GM12873 (cell line): Measurements from ENCODE around the gene CNIH3.

Source experiments
- CTCF ChIP-seq: IDR thresholded peaks from 2 replicates; pipeline ENCODE4 v1.5.1; 2012; ENCODE audit warnings: low read depth, mild to moderate bottlenecking, moderate library complexity, low read length, control low read depth; ENCODE audit not compliant: insufficient read depth; ENCODE audit errors: missing control alignments

Gene CNIH3

GRCh38 chr1:224730965-224731364 is 114.8 kb downstream of the CNIH3 start:
- TF ChIP-seq CTCF, result no peak

- no peak for TF ChIP-seq CTCF
Measured at GRCh38 chr1:224731633-224732032, 115.5 kb downstream of the CNIH3 start.

DNA sequence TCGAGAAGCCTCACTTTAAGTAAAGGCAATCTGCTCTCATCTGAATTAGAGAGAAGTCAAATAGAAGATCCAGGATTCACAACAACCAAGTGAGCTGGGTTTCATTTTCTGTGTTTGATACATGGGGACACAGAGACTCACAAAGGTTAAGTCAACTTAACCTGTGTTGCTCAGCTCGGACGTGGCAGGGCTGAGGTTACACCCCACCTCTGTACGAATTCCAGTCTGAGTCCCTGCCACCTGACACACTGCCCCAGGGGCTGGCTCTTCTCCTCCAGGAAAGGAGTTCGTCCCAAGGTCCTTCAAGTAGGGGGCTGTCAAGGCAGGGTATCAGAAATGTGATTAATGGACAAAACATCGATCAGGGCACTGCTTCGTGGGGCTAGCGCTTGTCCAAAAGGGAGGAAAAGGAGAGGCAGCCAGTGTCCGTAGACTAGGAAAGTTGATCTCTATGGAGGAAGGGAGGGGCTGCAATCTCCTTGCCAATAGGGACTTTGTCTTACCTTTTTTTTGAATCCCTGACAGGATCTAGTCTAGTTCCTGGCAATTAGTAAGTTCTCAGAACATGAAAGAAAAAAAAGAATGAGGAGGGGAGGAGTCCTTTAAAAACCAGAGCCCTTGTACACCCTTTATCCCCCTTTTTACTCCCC is 116.4 kb downstream of the CNIH3 start:
- TF ChIP-seq CTCF, result no peak

DNA sequence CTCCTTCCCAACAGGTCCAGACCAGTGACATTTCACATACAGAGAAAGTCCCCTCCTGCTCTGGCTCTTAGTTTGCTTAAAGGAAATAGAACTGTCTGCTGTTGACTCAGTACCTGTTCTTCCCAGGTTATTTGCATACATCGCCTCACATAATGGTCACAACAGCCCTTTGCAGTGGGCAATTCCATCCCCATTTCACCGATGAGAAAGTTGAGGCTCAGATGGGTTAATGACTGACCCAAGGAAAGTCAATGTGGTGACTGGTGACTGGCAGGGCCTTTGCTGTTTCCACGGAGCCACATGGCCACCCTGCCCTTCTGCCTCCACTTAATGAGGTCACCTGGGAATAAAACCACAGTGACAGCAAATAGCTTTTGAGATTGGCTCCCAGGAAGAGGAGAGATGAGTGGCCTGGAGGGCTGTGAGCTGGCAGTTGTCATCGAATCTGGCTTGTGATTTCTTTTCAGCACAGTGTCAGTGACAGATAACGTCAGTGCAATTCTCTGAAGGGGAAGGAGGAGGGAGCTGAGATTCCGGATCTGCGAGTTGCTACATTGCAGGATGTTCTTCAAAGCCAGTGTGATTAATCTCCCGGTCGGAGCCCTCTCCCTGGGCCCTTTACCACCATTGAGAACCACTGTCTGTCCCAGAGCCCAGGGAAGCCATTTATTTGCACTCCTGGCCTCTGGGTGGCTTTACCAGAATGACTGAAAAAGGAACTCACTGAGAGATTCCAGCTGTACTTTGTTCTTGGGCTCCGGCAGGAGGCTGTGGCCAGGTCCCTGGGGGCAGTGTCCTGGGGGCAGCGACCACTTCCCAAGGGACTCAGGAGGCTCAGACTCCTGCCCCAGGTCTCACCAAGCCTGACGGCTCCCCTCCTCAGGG is 117.2 kb downstream of the CNIH3 start:
- no peak for TF ChIP-seq CTCF

GRCh38 chr1:224734261-224734935 is 118.3 kb downstream of the CNIH3 start:
- peak; percentile 14 for TF ChIP-seq CTCF

- no peak for TF ChIP-seq CTCF
Measured at GRCh38 chr1:224735159-224735558, 119.0 kb downstream of the CNIH3 start.
